A549 treated with CORT108297 at 1 μM for 4 hours (cell line): ENCODE data around the gene CYP26C1. TPM values are rescaled to one million over a fixed set of nuclear protein-coding genes. Genes with fewer than 3 reads are reported as not detected.

Experiments
- total RNA-seq: library from RNA; stranded (reverse); fragments of 200-300 nt; extraction: Qiagen RNA extraction; gene quantifications from 5 replicates; pipeline ENCODE4 v1.2.3, GENCODE V29; 2022

The CYP26C1 gene
- 0.02 TPM in 1 of 5 replicates, not detected in the others for total RNA-seq

GRCh38 chr10:93059975-93060886, at the start of gene CYP26C1:
Gene CYP26C1 (plus strand): TSS chr10:93060798. CDS start chr10:93061264, 466 bp downstream.

GRCh38 chr10:93073539-93074146, 13.0 kb downstream of the CYP26C1 start, which contains the start of gene CYP26A1:
Gene CYP26A1 (plus strand): TSS chr10:93073893. CDS start chr10:93073935, 42 bp downstream.

Other genes starting within 250 kb of the CYP26C1 start
- gene EXOC6, start 212.3 kb upstream of the CYP26C1 start, total RNA-seq, result 12.7 to 17.4 TPM (median 15.0 TPM) in 5 replicates
- 2.1 to 3.1 TPM (median 2.9 TPM) in 5 replicates for gene CYP26A1, start 13.1 kb downstream of the CYP26C1 start, total RNA-seq